ENCODE results near the gene RNF39.

RNF39 gene

DNA sequence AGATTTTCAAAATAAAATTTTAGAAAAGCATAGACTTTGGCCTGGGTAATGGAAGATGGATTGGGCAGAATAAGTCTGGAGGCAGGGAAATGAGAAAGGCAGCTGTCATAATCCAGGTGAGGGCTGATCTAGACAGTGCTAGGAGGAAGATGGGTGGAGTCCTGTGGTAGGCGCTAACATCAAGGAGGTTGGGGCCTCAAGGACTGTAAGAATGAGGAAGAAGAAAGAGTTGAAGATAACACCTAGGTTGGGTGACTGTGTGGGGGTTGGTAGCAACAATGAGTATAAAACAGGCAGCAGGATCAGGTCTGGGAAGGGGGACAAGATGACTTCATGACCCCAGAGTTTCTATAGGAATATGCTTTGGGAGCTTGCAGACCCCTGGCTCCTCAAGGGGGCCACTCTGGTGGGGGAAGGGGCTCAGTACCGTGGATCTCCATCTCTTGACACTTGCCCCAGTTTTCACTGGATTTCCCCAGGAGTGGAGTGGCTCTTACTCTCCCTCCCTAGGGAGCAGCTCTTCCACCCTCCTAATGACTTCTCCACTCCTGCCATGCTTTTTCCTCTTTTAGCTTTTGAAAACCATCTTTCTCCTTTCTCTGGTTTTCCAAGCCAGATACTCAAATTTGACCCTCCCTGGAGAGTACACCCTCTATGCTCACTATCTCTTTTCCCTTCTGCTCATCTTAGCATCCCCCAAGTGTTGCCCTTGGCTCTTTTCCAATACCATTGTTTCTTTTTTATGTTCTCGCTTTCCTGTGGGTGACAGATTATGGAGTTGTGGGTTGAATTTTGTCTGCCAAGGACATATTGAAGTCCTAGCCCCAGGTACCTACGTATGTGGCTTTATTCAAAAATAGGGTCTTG, 22.6 kb upstream of the RNF39 start:
- DNase-seq, result no peak

DNA sequence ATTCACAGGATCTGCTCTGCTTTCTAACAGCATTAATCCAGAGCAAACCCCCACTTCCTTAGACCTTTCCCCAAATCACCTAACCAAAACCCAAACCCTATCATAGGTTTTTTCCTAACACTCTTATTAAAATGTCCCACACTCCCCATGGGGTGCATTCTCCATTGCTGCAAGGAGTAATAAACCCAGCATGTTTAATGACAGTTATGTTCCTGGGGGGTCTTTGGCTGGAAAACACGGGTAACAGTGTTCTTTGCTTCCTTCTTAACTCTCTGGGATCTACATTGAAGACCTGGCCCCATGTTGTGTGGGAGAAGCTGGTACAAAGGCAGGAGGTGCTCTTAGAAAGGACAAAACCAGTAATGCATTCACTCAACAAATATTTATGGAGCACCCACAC, 21.3 kb upstream of the RNF39 start:
- no peak for DNase-seq

DNA sequence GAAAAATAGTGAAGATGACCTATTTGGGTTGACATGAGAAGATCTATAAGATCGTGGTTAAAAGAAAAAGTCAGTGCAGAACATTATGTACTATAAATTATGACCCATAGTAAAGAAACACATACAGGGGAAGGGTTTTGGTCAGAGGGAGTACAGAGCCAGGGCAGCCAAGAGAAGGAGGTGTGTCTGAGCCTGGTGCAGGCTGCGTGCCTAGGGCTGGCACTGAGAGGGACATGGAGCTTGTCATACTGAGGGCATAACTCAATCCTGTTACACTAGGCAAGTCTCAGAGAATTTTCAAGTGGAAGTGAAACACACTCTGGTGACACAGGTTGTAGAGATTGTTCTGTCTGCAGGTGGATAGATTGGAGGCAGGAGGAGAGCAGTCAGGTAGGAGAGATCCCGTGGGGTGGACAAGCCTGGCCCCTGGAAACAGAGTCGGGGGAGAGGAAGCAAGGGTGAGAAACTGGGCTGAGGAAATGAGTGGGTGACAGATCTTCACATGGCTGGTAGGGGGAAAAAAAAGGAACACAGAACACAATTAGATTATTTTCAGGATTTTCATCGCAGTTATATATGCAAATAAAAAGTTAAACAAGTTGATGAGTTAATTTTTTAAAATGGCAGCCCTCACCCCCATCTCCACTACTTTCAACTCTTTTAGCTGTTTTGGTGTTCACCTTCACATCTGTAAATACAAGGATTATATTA, 18.5 kb upstream of the RNF39 start:
- DNase-seq, result no peak

DNA sequence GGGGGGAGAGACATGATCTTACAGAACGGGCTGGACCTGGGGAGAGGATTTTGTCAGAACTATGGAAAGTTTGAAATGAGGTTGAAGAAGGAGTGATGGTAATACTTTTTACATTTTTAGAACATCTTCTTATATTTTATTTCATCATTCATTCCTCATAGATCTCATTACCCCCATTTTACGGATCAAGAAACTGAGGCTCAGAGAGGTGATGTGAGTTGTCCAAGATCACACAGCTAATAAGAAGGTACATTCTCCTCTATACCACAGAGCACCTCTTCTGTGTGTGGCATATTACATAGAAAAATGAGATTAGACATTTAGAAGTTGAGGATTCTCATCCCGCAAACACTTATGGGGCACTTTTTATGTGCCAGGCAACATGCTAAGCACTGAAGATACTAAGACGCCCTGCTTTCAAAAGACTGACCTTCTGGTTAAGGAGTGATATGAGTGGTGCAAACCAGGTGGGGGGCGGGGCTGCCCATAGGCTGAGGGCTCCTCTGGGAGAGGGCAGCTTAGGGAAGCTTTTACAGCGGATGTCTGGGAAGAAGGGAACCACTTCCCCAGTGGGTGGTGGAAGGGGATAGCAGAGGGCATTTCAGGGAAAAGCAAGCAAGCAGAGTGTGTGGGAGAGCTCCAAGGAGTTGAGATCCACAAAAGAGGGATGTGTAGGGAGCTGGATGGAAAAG, 17.4 kb upstream of the RNF39 start:
- DNase-seq, result no peak

DNA sequence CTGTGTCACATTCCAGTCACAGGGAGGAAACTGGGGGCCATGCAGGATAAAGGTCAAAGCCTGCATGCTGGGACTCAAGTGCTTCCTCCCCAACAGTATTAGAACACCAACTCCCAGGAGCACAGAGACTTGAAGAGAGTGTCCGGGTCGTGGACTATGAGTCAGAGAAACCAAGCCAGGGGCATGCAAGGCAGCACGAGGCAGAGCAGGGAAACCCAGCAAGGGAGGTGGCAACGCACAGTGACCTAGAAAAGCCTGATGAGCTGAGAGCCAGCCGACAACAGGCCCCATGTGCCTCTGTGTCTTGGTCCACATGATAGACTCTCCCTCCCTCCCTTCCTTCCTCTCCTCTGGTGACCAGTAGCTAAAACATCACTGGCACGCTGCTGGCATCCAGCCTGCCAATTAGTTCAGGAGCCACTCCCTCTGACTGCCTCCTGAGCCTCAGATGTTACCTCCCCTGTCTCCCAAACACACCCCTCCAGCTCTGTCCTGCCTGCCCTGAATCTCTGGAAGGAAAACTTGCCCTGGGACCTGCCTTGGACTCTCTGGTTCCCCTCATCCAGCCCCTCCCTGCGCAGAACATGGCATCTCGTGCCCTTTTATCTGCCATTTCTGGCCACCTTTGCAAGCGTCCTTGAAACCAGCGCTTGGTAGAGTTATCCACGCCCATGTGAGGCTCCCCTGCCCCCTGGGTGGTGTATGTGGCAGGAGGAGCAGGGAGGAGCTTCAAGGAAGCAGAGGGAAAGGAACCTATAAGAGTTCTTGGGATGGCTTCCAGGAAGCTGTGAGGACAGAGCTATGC, 16.2 kb upstream of the RNF39 start:
- no peak for DNase-seq

DNA sequence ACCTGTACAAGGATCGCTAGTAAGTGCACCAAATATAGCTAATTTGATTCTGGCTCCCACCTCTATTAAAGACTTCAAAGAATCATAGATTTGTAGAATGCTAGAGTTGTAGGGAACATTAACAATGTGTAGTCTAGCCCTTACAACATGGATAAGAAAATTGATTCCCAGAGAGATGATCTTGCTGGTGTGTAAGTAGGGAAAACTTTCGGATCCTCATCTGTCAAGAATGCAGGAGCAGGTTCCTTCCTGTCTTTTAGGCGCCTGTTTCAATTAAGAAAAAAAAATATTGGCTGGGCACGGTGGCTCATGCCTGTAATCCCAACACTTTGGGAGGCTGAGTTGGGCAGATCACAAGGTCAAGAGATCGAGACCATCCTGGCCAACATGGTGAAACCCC, 12.3 kb upstream of the RNF39 start:
- no peak for DNase-seq

DNA sequence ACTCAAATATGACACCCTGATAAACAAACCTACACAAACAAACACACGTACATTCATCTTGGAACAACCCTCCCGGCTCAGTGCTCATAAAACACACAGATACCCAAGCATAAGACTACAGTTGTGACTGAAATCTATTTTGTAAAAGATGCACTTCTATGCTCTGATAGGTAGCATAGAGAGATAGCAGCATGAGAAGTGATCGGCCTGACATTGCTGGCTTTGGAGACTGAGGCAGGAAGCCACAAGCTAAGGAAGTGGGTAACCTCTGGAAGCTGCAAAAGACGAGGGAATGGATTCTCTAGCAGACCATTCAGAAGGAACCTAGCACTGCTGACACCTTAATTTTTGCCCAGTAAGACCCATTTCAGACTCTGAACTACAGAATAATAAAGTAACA, 1.6 kb upstream of the RNF39 start:
- DNase-seq, result no peak

DNA sequence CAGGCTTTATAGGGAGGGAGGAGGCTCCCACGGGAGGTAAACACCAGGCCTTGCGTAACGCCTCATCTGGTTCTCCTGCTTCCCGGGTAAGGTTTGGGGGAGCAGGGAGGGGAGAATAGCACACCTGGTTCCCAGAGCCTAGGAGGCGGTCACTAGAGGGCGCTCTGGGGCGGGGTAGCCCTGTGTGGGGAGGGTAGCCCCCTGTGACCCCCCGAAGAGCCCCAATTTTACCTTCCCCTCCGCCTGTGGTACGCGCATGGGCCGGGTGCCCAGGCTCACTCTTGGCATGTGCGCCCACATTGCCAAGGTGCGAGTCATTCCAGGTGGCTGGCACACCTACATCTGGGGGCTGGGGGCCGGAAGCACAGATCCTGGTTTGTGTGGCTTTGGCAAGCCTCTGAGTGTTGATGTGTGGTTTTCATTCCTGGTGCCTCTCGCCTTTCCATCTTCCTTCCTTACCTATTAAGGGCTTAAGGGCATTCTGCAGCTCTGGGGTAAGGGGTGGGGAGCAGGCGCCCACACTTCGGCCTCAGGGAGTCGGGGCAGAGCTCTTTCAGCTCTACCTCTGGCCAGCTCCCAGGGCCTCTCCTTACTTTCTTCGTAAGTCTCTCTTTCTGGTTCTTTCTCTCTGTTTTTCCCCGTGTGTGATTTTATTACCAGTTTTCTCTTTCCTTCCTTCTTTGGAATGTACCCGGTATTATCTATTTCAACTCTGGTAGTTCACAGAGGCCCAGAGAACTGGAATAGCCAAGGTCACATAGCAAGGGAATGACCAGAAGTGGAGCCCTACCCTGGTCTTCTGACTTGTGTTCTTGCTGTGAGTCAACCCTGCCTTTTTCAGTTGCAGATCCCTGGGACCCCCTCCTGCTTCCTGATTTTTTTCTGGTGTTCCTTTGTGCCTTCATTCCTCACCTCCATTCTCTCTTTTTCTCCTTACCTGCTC, 492 bp upstream of the RNF39 start:
- DNase-seq, result no peak

DNA sequence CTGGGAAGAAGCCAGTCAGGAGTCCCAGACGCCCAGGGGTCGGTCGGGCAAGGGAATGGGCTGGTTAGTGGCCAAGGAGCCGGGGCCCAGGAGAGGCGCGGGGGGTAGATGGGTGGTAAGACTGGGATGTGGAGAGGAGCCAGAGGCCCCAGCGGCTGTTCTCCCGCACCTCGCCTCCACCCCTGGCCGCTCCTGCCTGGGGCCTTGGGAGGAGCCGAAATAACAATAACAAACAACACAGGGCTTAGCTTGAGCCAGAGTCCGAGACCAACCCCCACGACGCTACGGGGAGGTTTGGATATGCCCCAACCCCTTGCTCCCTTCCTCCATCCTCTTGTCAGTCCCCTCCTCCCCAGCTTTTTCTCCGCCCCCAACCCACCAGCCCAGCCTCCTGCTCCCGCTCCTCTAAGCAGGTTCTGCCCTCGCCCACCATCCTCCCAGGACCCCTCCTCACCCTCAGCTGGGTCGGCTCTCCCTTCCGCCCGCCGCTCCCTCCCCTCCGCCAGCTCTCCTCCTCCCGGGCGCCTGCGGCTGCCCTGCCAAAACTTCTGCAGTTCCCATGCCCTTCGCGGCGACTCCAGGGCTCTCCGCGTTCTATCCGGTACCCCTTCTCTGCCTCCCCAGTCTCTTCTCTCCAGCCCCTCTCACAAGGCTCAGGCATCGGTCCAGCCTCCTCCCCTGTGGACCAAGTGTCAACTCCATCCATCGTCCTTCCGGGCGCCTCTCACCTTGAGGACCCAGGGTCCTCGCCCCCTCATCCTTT, 1.1 kb downstream of the RNF39 start:
- DNase-seq, result no peak

DNA sequence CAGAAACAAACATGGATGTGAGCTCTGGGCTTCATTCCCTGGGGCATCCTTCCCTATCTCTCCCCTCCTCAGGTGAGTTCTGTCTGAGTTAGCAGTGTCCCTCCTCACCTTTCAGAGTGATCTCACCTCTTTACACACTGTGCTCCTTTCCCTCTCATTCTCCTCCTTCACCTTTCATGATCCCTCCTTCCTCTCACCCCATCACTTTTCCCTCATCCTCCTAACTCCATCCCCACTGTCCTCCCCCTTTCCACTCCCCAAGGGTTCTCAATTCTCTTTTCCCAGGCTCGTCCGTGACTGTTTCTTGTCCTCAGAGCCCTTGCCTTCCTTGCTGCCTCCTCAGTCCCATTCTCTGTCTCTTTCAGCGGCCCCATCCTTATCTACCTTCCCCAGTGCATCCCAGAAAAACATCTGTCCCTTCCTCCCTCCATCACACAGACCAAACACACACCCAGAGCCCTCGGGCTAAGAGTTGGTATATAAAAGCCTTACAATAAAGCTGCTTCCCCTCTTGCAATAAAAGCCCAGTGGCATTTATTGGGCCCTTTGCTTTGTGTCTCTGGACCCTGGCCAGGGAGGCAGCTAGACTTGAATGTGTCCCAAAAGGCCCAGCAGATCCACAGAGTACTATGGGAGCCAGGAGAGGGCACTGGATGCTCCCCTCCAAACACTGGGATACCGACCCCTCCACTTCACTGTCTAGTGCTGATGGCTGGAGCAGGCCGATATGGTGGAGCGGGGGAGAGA, 1.9 kb downstream of the RNF39 start:
- no peak for DNase-seq

DNA sequence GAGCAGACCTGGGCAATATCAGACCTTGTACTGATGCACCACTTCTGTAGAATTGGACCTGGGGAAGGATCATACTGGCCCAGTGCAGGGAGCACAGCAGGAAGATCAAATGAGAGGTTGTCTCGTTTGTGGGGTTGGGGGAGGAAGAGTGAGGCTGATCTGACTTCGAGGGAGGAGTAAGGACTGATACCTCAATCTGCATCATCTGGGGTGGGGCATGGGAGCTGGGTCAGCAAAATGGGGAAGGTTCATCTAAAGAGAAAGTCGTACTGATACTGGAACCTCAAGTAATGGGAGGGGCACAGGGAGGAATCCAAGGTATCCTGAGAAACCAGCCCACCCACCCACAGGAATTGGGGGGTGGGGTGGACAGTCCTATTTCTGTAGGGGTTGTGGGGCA, 3.7 kb downstream of the RNF39 start:
- DNase-seq, result no peak

DNA sequence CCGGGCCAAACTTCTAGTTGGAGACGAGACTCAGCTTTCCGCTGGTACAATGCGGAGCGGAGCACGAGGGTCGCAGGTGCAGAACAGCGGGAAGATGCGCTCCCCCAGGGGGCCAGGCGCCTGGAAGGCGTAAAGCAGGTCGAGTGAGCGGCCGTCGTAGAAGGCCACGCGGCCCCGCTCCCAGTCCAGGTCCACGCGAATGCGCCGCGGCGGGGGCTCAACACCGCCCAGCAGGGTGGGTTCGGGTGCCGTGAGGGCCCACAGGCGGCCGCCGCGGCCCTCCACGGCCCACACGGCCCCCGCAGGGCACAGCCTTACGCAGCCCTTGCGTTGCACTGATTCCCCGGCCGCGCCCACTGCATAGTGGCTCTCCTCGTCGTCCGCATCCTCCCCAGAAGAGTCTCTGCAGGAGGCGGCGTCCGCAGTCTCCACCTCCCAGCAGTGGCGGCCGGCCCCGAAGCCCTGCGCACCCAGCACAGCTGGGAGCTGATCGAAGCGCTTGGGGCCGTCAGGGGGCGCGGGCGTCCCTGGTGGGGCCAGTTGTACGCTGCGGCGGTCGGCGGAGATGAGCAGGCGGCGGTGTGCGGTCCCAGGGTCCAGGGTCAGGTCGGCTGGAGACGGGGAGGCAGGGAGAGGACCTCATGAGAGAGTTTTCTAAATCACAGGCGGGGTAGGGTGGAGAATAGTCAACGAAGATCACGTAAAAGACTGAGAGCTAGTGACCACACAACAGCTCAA, 4.3 kb downstream of the RNF39 start:
- no peak for DNase-seq

DNA sequence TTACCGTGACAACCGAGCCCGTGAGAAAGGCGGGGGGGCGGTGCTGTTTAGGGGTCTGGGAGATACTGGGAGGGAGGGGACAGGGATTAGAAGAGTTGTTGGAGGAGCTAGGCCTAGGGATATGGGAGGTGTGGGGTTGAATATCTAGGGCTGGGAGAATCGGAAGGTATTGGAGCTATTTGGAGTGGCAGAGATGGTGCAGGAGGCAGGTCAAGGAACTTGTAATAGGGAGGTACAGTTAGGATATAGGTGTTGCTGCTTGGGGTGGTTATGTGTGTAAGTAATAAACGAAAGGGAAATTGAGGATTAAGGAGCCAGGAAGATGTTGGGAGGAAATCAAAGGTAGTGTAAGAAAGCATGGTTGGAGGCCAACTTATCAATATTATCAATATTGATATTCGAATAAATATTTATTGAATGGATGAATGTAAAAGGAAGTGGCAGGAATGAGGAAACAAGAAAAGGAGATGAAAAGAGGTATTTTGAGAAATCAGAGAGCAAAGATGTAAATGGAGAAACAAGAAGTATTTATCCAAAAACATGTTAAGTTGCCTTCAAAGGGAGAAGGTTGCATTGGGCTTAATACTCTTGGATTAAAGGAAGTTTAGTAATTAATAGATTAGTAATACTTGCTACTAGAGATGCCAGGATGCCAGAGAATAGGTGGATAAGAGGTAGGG, 8.0 kb downstream of the RNF39 start:
- peak in 2 of 56 donors; percentile 67 to 68 for DNase-seq

DNA sequence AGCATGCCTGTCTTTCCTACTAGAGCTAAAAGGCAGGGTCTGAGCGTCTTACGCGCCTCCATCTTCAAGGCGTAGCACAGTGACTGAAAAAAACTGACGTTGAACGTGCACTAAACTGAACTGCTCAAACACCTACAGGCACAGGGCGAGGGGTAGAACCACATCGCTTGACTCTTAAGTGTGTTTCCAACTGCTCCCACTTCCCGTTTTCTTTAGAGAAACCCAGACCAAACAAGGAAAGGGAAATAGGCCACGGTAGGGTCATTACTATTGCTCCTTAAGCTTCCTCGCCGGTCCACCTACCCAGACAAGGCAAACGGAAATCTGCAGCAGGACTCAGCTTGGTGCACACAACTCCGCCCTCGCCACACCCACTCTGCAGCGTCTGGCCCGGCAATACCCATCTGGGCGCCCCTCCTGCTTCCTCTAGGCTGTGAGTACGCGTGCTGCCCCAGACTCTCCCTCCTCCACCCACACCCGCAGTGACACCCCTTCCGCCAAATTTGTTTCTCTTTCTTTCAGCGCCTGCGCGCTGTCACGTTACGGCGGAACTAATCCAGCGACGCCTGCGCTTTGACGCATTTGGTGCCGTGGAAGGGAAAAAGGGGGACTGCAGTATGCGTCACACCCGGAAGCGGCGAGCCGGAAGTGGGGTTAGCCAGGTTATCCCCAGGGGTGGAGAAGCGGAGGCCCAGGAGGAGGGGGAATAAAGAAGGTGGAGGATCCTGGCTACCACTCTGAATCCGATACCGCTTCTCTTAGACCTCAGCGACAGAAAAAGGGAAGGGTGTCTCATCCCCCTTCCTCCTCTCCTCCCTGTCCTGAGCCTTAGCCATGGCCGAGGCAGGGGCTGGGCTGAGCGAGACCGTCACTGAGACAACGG, 8.8 kb downstream of the RNF39 start, which contains the start of gene PPP1R11:
Gene PPP1R11, plus strand, starts transcription at position 622 of the 883 bp plus-strand sequence. Its CDS starts 213 bp downstream, at position 835.
- DNase-seq, result peak; percentile 90 to 100 (median 98)

DNA sequence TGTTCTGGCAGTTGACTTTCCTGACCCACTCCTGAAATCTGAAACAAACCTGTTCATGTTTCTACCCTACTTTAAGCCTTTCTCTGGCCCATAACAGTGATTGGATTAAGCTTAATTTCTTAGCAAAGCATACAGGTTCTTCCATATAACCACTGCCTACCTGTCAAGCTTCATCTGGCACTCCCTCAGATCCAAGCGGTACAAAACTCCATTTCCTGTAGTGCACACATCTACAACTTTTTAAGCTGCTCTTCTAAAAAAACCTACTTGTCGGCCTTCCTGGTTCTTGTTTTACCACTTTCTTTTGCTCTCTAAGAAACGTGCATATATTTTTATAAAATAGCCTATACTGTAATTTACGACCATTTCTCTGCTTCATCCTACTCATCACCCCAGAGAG, 9.5 kb downstream of the RNF39 start:
- no peak for DNase-seq

DNA sequence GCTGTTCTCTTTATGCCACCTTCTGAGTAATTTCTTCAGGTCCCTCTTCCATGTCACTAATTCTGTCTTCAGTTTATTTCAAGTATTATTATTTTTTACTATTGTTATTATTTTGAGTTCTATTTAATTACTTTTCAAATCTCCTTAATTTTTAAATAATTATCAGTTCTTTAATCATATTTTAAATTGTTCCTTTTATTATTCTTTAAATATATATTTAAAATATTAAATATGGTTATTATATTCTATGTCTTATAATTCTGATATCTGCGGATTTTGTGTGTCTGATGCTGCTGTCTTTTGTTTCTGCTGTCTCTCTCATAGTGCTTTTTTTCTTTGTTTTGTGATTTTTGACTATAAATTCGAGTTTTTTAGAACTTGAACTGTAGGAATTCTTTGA, 12.3 kb downstream of the RNF39 start:
- DNase-seq, result no peak
